Activated CD4-positive, alpha-beta T cell treated with anti-CD3 and anti-CD28 coated beads for 36 hours (primary cell): Measurements from ENCODE around the gene DPYD. TPM values are rescaled to one million over a fixed set of nuclear protein-coding genes. Genes with fewer than 3 reads are reported as not detected.
"Not testable (repeated sequence)": the region's sequence is repeated elsewhere in the genome, so short reads cannot be mapped to it uniquely, and the experiment has no call there.

ENCODE experiments used
- ATAC-seq: fragments of 200-7000 bp; cut with Tn5 transposase; one replicate; pipeline ENCODE4 v1.10.0; 2021; ENCODE audit warnings: mild to moderate bottlenecking, moderate library complexity
- CTCF ChIA-PET: fragments of 350-600 bp; sonication (Branson Sonifier 250); formaldehyde crosslinking; loops from one replicate; lab custom pipeline; 2021; ENCODE audit warnings: antibody characterized with exemption; lab: Charles Lee
- POLR2A ChIA-PET: fragments of 350-600 bp; sonication (Branson Sonifier 250); formaldehyde crosslinking; loops from one replicate; lab custom pipeline; 2021; ENCODE audit warnings: antibody characterized with exemption, inconsistent platforms; lab: Charles Lee
- DNase-seq: peaks from one replicate; pipeline ENCODE4 v3.0.0-alpha.2; 2020
- H3K27ac Mint-ChIP-seq: one replicate; pipeline ENCODE4 v1.8.0; 2021; ENCODE audit warnings: mixed read lengths
- H3K27me3 Mint-ChIP-seq: one replicate; pipeline ENCODE4 v1.8.0; 2021; ENCODE audit warnings: mixed read lengths
- H3K36me3 Mint-ChIP-seq: one replicate; pipeline ENCODE4 v1.8.0; 2021; ENCODE audit warnings: low read depth, mixed read lengths
- H3K4me1 Mint-ChIP-seq: one replicate; pipeline ENCODE4 v1.8.0; 2021; ENCODE audit warnings: mixed read lengths
- H3K4me3 Mint-ChIP-seq: one replicate; pipeline ENCODE4 v1.8.0; 2021; ENCODE audit warnings: mild to moderate bottlenecking, moderate library complexity, mixed read lengths
- H3K9me3 Mint-ChIP-seq: one replicate; pipeline ENCODE4 v1.8.0; 2021; ENCODE audit warnings: low read depth, mixed read lengths
- intact Hi-C, 2 experiments: fragments of 100-400 bp; cut with DNase I in 1 of 2; cut with micrococcal nuclease in 1 of 2; formaldehyde crosslinking; loops; one replicate each; pipeline versions ENCODE4 v1.14.2 to v1.15.1; 2022 to 2024; cut with DNase I, micrococcal nuclease
- total RNA-seq, 2 experiments: library from RNA; stranded (reverse); gene quantifications; one replicate each; pipeline ENCODE4 v1.2.3, GENCODE V29; 2021

The DPYD gene
- total RNA-seq, 2 experiments from 2014 or later: 6.8 to 7.1 TPM

DNA sequence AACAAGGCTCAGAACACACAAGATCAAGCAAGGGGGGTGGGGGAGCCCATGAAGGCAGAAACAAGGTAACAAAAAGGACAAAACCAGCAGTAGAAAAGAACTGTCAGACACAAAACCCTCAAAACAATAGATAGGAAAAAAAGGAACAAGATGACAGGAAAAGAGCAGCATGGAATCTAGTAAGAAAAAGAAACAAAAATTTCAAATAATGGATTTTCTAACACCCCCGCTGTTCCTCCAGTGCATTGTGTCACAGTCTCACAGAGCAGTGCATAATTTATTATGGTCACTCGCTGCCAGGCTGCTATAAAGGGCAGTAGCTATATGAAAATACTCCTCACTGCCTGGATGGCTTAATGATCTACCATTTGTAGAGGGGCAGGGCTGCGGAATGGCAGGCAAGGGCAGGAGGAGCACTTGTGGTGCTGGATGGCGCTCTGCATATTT is 567.9 kb downstream of the DPYD start:
- no peaks in the 10 kb centered on the region for H3K9me3 Mint-ChIP-seq
- ChIA-PET CTCF (no interaction called here), POLR2A (no interaction called here)
- H3K27me3 Mint-ChIP-seq: no peaks in the 10 kb centered on the region
- H3K36me3 Mint-ChIP-seq: peaks cover 5% of the 10 kb centered on the region
- no peaks in the 10 kb centered on the region for H3K4me1 Mint-ChIP-seq
- no peak overlapping the region for H3K4me3 Mint-ChIP-seq
- no peak for DNase-seq
- no peak overlapping the region for H3K27ac Mint-ChIP-seq
- intact Hi-C loops: no loop called here
- ATAC-seq: no peak

- POLR2A ChIA-PET: no interaction called here
- H3K36me3 Mint-ChIP-seq: peaks cover 5% of the 10 kb centered on the region
- H3K4me1 Mint-ChIP-seq: no peaks in the 10 kb centered on the region
- DNase-seq (no peak), ATAC-seq (no peak)
- H3K4me3 Mint-ChIP-seq: no peak overlapping the region
- no peaks in the 10 kb centered on the region for H3K27me3 Mint-ChIP-seq
- no peaks in the 10 kb centered on the region for H3K9me3 Mint-ChIP-seq
- H3K27ac Mint-ChIP-seq: no peak overlapping the region
- intact Hi-C loops: no loop called here
- CTCF ChIA-PET: no interaction called here
Observed at GRCh38 chr1:97351846-97352245, 569.0 kb downstream of the DPYD start.

- ATAC-seq: peak; percentile 51
- Mint-ChIP-seq H3K4me3 (no peak overlapping the region), H3K27ac (no peak overlapping the region), H3K9me3 (no peaks in the 10 kb centered on the region), H3K4me1 (no peaks in the 10 kb centered on the region), H3K27me3 (no peaks in the 10 kb centered on the region), H3K36me3 (peaks cover 5% of the 10 kb centered on the region)
- POLR2A ChIA-PET: no interaction called here
- intact Hi-C loops: no loop called here
- CTCF ChIA-PET: no interaction called here
- no peak for DNase-seq
Observed at GRCh38 chr1:97350662-97351061, 570.2 kb downstream of the DPYD start.

- Mint-ChIP-seq H3K4me3 (no peak overlapping the region), H3K27me3 (no peaks in the 10 kb centered on the region), H3K9me3 (no peaks in the 10 kb centered on the region), H3K4me1 (no peaks in the 10 kb centered on the region), H3K27ac (no peak overlapping the region), H3K36me3 (peaks cover 5% of the 10 kb centered on the region)
- POLR2A ChIA-PET: no interaction called here
- ATAC-seq (no peak), DNase-seq (no peak)
- CTCF ChIA-PET: no interaction called here
- intact Hi-C loops: no loop called here
Observed at GRCh38 chr1:97350241-97350640, 570.6 kb downstream of the DPYD start.

DNA sequence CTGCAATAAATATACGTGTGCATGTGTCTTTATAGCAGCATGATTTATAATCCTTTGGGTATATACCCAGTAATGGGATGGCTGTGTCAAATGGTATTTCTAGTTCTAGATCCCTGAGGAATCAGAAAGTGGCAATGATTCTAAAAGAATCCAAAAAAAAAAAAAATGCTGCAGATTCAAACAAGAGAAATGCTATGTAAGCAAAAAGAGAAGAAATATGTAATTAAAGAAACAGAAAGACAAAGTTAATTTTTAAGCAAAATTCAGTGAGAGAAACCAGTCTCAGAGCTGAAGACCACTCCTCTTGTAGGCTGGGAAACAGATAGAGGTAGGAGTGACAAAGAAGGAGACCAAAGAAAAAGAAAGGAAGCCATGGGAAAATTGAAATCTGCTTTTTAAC is 571.0 kb downstream of the DPYD start:
- H3K27ac Mint-ChIP-seq, H3K4me3 Mint-ChIP-seq, DNase-seq, intact Hi-C loops, POLR2A ChIA-PET, H3K27me3 Mint-ChIP-seq, H3K4me1 Mint-ChIP-seq, ATAC-seq, H3K36me3 Mint-ChIP-seq, CTCF ChIA-PET, H3K9me3 Mint-ChIP-seq: not testable (repeated sequence)

GRCh38 chr1:97348599-97349265 is 572.1 kb downstream of the DPYD start:
- H3K4me1 Mint-ChIP-seq: no peaks in the 10 kb centered on the region
- H3K27ac Mint-ChIP-seq: no peak overlapping the region
- ATAC-seq (no peak), DNase-seq (no peak)
- intact Hi-C loops: no loop called here
- POLR2A ChIA-PET: no interaction called here
- CTCF ChIA-PET: interaction anchor here (0.6 to 1.3 kb wide), 3 partner anchors 13 to 1790 kb away, joined by 3 read pairs; no protein-coding TSS in a partner anchor
- H3K4me3 Mint-ChIP-seq: no peak overlapping the region
- no peaks in the 10 kb centered on the region for H3K9me3 Mint-ChIP-seq
- H3K27me3 Mint-ChIP-seq: no peaks in the 10 kb centered on the region
- H3K36me3 Mint-ChIP-seq: peaks cover 5% of the 10 kb centered on the region

- H3K4me1 Mint-ChIP-seq: no peaks in the 10 kb centered on the region
- no peak for DNase-seq
- intact Hi-C loops: no loop called here
- POLR2A ChIA-PET: no interaction called here
- CTCF ChIA-PET: interaction anchor here (0.6 kb wide), 2 partner anchors 894 to 1221 kb away, joined by 3 to 4 read pairs; no protein-coding TSS in a partner anchor
- no peak overlapping the region for H3K27ac Mint-ChIP-seq
- no peak for ATAC-seq
- H3K4me3 Mint-ChIP-seq: no peak overlapping the region
- no peaks in the 10 kb centered on the region for H3K9me3 Mint-ChIP-seq
- H3K36me3 Mint-ChIP-seq: no peaks in the 10 kb centered on the region
- no peaks in the 10 kb centered on the region for H3K27me3 Mint-ChIP-seq
Observed at GRCh38 chr1:97340951-97341350, 579.9 kb downstream of the DPYD start.

- no peak for ATAC-seq
- POLR2A ChIA-PET: interaction anchor here (0.5 kb wide), 1 partner anchor 1627 kb away, joined by 5 read pairs; no protein-coding TSS in a partner anchor
- Mint-ChIP-seq H3K4me3 (no peak overlapping the region), H3K4me1 (no peaks in the 10 kb centered on the region), H3K36me3 (no peaks in the 10 kb centered on the region), H3K9me3 (no peaks in the 10 kb centered on the region), H3K27me3 (no peaks in the 10 kb centered on the region), H3K27ac (no peak overlapping the region)
- CTCF ChIA-PET: no interaction called here
- DNase-seq: no peak
- intact Hi-C loops: loop anchor here in 1 of 2 experiments (10.0 kb wide), 1 partner anchor 56 kb away; no protein-coding TSS in a partner anchor
Observed at GRCh38 chr1:97338347-97338746, 582.5 kb downstream of the DPYD start.

GRCh38 chr1:97337250-97338030 is 583.4 kb downstream of the DPYD start:
- intact Hi-C loops: loop anchor here in 1 of 2 experiments (10.0 kb wide), 1 partner anchor 57 kb away; no protein-coding TSS in a partner anchor
- Mint-ChIP-seq H3K4me3 (no peak overlapping the region), H3K4me1 (no peaks in the 10 kb centered on the region), H3K27ac (no peak overlapping the region), H3K36me3 (no peaks in the 10 kb centered on the region), H3K9me3 (no peaks in the 10 kb centered on the region), H3K27me3 (no peaks in the 10 kb centered on the region)
- POLR2A ChIA-PET: interaction anchor here (0.5 kb wide), 1 partner anchor 1628 kb away, joined by 5 read pairs; no protein-coding TSS in a partner anchor
- ATAC-seq: no peak
- no peak for DNase-seq
- CTCF ChIA-PET: interaction anchor here (1.1 kb wide), 1 partner anchor 149 kb away, joined by 5 read pairs; no protein-coding TSS in a partner anchor

DNA sequence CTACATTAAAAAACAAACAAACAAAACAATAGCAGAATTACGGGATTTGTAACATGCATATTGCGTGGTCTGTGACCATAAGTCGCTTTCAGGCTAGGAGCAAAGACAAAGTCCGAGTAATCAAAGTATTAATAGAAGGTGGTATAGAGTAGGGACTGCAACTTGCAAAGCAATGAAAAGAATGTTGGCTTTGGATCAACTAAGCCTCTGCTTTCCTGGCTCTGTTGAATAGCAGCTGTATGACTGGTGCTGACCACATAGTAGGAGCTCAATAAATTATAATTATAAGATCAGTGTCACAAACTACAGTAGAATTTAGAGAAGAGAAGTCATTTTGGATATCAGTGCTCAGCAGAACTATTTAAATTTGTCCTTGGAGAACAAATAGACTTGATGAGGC is 586.4 kb downstream of the DPYD start:
- Mint-ChIP-seq H3K9me3 (no peaks in the 10 kb centered on the region), H3K4me1 (no peaks in the 10 kb centered on the region), H3K4me3 (no peak overlapping the region), H3K36me3 (no peaks in the 10 kb centered on the region), H3K27ac (no peak overlapping the region), H3K27me3 (no peaks in the 10 kb centered on the region)
- ATAC-seq (no peak), DNase-seq (no peak)
- intact Hi-C loops: loop anchor here in 1 of 2 experiments (10.0 kb wide), 1 partner anchor 60 kb away; no protein-coding TSS in a partner anchor
- CTCF ChIA-PET: no interaction called here
- POLR2A ChIA-PET: no interaction called here

- intact Hi-C loops: loop anchor here in 1 of 2 experiments (10.0 kb wide), 1 partner anchor 62 kb away; no protein-coding TSS in a partner anchor
- no peaks in the 10 kb centered on the region for H3K4me1 Mint-ChIP-seq
- no peak overlapping the region for H3K27ac Mint-ChIP-seq
- no peaks in the 10 kb centered on the region for H3K9me3 Mint-ChIP-seq
- H3K36me3 Mint-ChIP-seq: no peaks in the 10 kb centered on the region
- DNase-seq (no peak), ATAC-seq (no peak)
- ChIA-PET CTCF (no interaction called here), POLR2A (no interaction called here)
- no peak overlapping the region for H3K4me3 Mint-ChIP-seq
- no peaks in the 10 kb centered on the region for H3K27me3 Mint-ChIP-seq
Observed at GRCh38 chr1:97332716-97333115, 588.1 kb downstream of the DPYD start.
